Measurements from ENCODE around the gene RGR.

Gene RGR

GRCh38 chr10:84221916-84222315 is 22.9 kb upstream of the RGR start:
- no peak for DNase-seq (ENCODE audit: low read depth in 2 of 2)

- no peak for DNase-seq (ENCODE audit: low read depth in 2 of 2)
Measured at GRCh38 chr10:84224411-84225028, 20.3 kb upstream of the RGR start.

DNA sequence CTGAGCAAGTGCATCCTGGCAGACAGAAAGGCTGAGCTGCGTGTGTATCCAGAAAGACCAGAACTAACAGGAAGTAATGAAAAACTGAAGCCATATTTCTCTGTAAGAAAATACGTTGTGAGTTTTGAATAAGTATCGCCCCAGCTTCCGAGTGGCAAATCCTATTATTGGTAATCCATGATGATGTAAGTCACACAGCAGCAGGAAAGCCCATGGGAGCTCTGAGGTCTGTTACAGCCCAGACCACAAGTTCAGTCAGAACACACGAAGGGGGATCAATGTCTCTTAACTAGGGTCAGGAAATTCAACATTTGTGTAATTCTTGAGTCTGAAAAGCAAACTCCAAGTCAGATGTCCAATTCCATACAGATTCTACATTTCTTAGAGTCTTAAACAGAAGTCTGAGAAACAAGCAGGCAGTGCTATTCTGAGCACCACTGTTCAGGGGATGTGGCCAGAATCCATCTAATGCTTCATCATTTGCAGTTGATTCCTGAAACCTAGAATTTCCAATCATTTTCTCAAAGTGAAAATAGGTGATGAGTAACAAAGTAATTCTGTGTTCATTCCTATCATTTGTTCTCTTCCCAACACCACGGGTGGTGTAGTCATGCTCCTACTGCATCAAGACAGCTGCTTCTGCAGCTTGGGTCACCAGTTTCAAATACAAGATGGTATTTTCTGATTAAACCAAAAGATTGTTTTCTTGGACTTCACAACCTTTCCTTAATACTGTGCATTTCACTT is 19.3 kb upstream of the RGR start, which contains the start of gene LRIT2:
Gene LRIT2, minus strand, starts transcription at position 118 of the 747 bp plus-strand sequence. Its CDS starts 24 bp downstream, at position 94.
- DNase-seq (ENCODE audit: low read depth in 2 of 2): no peak

DNA sequence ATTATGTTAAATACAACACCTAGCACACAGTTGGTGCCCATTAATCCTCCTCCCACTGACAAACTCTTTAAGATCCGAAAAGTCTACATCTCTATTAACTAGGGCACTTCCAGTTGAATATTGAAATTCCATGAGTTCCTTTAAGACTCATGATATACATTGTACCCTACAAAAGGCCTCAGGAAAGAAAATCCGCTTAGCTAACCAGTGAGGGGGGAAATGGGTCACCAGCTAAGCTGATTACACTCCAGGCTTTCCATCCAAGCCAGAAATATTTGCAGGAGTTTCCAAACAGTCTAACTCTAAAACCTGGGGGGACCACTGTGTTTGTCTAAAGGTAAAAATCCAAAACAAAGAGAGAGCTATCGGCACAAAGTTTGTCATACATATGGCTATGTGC is 18.2 kb upstream of the RGR start:
- no peak for DNase-seq (ENCODE audit: low read depth in 2 of 2)

DNA sequence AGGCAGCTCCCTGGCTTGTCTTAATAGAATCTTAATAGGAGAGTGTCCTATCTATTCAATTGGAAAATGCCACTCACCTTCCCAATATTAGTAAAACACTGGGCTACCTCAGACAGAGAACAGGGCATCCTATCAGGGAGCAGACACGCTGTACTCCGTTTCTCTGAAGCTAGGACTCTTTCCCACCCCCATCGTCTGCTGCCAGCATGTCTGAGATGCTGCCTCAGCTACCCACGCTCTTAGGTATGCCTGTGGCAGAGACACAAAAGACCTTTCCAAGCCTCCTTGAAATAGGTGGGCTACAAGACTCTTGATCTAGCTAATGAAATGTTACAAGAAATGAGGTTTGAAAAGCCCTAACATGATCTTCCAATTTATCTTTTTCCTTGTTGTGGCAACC is 17.0 kb upstream of the RGR start:
- no peak for DNase-seq (ENCODE audit: low read depth in 2 of 2)

DNA sequence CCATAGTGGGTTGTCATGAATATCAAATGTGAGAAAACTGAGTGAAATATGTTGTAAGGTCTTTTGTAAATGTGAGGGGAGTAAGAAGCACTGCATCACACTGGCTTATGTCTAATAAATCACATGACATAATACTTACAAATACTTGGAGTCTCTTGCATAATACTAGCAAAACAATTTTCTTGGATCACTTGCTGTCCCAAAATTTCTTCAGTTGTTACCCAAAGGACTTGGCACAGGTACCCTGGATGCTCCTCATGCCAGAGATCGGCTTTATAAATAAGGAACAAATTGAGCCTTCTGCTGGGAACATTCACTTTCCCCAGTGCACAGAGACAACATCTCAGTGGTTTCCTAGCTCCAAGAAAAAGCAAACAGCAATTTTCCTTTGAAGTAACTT is 14.5 kb upstream of the RGR start:
- DNase-seq (ENCODE audit: low read depth in 2 of 2): no peak

DNA sequence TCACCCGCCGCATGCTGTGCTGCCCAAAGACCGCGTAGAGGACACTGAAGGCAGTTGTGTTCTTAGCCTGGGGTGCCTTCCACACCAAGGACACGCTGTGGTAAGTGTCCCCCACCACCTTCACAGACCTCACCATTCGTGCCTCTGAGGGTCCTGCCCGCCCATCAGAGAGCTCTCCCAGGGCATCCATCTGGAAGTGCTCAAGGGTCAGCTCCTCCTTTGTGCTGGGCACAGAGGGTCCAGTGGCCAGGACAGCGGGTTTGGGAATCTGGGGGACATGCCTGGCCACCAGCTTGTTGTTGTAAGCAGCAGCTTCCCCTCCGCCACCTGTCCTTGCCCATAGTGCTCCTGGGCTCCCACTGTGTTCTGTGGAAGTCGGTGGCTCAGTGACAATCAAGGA is 12.5 kb upstream of the RGR start:
- DNase-seq (ENCODE audit: low read depth in 2 of 2): no peak

DNA sequence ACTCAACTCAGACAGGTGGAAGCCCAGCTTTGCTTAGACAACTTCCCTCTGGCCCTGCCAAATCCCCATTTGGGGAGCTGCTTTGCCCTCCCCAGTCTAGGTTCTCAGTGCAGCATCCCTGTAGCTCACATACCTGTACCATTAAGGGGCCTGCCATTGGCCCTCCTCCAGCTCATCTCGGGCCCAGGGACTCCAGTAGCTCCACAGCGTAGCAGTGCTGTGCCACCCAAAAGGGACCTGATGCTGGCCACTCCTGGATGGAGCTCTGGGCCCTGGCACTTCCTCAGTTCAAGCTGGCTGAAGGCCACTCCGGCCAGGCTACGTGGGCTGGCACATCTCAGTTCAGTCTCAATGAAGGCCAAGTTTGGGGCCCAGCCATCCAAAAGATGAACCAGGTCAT is 10.9 kb upstream of the RGR start:
- no peak for DNase-seq (ENCODE audit: low read depth in 2 of 2)

DNA sequence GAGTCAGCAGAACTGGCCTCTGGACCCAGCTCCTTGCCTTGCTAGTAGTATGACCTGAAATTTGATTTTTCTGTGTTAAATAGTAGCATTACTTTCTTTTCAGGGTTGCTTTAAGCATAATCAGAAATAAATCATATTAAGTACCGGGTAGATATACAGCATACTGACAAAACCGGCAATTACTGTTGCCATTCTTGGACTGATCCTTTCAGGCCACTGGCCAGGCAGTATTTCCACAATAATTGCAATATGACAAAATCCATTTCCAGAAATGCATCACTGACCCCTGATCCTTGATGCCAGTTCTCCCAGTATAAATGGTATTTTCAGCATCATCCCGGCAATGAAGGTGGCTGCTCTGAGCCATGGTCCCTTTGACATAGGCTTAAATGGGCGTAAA is 10.4 kb upstream of the RGR start:
- DNase-seq (ENCODE audit: low read depth in 2 of 2): no peak

- DNase-seq (ENCODE audit: low read depth in 2 of 2): no peak
Measured at GRCh38 chr10:84235096-84235495, 9.8 kb upstream of the RGR start.

GRCh38 chr10:84236807-84237198 is 8.1 kb upstream of the RGR start:
- DNase-seq (ENCODE audit: low read depth in 2 of 2): no peak

- DNase-seq (ENCODE audit: low read depth in 2 of 2): no peak
Measured at GRCh38 chr10:84237199-84238051, 7.4 kb upstream of the RGR start.

GRCh38 chr10:84238909-84239308 is 5.9 kb upstream of the RGR start:
- no peak for DNase-seq (ENCODE audit: low read depth in 2 of 2)

- DNase-seq (ENCODE audit: low read depth in 2 of 2): no peak
Measured at GRCh38 chr10:84241185-84241790, 3.6 kb upstream of the RGR start, which contains the start of gene LRIT1. TSS of gene LRIT1 (minus strand) at chr10:84241546. CDS start at chr10:84241439, 107 bp downstream.

- no peak for DNase-seq (ENCODE audit: low read depth in 2 of 2)
Measured at GRCh38 chr10:84243759-84244158, 1.1 kb upstream of the RGR start.

- no peak for DNase-seq (ENCODE audit: low read depth in 2 of 2)
Measured at GRCh38 chr10:84247496-84247895, 2.6 kb downstream of the RGR start.

DNA sequence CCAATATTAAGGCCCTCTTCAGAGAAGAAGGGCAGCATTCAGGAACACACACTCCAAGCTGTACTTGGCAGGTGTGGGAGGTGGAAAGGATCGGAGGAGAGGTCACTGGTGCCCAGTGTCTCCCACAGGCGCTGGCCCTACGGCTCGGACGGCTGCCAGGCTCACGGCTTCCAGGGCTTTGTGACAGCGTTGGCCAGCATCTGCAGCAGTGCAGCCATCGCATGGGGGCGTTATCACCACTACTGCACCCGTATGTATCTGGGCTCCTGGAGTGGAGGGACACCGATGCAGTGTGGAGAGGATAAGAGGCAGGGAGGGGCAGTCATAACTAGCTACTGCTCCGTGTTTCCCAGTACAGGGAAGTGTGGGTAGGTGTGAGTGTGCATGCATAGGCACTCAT is 3.9 kb downstream of the RGR start:
- no peak for DNase-seq (ENCODE audit: low read depth in 2 of 2)

GRCh38 chr10:84254552-84255478 is 10.0 kb downstream of the RGR start:
- no peak for DNase-seq (ENCODE audit: low read depth in 2 of 2)

- no peak for DNase-seq (ENCODE audit: low read depth in 2 of 2)
Measured at GRCh38 chr10:84256510-84257342, 11.9 kb downstream of the RGR start.
